ENCODE results near the gene ANKRD40. TPM values are rescaled to one million over a fixed set of nuclear protein-coding genes. Genes with fewer than 3 reads are reported as not detected.

Gene ANKRD40
- total and polyA plus RNA-seq, 9 of the 15 experiments (the other 6 are each of a cell fraction or from before 2014, with no cell fraction given) = 9.0 to 28.9 (median 27.7) TPM

DNA sequence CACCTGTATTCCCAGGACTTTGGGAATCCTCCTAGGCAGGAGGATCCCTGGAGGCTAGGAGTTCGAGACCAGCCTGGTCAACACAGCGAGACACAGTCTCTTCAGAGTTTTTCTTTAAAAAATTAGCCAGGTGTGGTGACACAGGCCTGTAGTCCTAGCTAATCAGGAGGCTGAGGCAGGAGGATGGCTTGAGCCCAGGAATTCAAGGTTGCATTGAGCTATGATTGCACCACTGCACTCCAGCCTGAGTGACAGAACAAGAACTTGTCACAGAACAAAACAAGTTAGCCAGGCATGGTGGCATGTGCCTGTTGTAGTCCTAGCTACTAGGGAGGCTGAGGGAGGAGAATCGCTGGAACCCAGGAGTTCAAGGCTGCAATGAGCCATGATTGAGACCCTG, 24.8 kb downstream of the ANKRD40 start:
- DNase-seq (ENCODE audit: extremely low read depth in 1 of 4, low spot score in 3 of 4) (no peak), FAIRE-seq (no peak), ATAC-seq (no peak)
- H3K9me1 ChIP-seq (ENCODE audit: control insufficient read depth, insufficient read depth, low read length) = no peaks in the 10 kb centered on the region
- no peaks in the 10 kb centered on the region for H3K79me2 ChIP-seq (ENCODE audit: control insufficient read depth, insufficient read depth, low read length)
- ChIA-PET POLR2A (interaction anchor here (1.1 to 1.7 kb wide), 2 partner anchors 10 to 198 kb away, joined by 3 to 5 read pairs; no protein-coding TSS in a partner anchor), CTCF (ENCODE audit: low intra/inter-chr PET ratio) (no interaction called here)
- H3K27me3 ChIP-seq (ENCODE audit: control insufficient read depth in 2 of 2, insufficient read depth in 2 of 2, low read length in 2 of 2) = peaks cover 4 to 22% of the 10 kb centered on the region in 2 experiments; a peak in 4 of 5 replicates
- TF ChIP-seq, protein P1, sequence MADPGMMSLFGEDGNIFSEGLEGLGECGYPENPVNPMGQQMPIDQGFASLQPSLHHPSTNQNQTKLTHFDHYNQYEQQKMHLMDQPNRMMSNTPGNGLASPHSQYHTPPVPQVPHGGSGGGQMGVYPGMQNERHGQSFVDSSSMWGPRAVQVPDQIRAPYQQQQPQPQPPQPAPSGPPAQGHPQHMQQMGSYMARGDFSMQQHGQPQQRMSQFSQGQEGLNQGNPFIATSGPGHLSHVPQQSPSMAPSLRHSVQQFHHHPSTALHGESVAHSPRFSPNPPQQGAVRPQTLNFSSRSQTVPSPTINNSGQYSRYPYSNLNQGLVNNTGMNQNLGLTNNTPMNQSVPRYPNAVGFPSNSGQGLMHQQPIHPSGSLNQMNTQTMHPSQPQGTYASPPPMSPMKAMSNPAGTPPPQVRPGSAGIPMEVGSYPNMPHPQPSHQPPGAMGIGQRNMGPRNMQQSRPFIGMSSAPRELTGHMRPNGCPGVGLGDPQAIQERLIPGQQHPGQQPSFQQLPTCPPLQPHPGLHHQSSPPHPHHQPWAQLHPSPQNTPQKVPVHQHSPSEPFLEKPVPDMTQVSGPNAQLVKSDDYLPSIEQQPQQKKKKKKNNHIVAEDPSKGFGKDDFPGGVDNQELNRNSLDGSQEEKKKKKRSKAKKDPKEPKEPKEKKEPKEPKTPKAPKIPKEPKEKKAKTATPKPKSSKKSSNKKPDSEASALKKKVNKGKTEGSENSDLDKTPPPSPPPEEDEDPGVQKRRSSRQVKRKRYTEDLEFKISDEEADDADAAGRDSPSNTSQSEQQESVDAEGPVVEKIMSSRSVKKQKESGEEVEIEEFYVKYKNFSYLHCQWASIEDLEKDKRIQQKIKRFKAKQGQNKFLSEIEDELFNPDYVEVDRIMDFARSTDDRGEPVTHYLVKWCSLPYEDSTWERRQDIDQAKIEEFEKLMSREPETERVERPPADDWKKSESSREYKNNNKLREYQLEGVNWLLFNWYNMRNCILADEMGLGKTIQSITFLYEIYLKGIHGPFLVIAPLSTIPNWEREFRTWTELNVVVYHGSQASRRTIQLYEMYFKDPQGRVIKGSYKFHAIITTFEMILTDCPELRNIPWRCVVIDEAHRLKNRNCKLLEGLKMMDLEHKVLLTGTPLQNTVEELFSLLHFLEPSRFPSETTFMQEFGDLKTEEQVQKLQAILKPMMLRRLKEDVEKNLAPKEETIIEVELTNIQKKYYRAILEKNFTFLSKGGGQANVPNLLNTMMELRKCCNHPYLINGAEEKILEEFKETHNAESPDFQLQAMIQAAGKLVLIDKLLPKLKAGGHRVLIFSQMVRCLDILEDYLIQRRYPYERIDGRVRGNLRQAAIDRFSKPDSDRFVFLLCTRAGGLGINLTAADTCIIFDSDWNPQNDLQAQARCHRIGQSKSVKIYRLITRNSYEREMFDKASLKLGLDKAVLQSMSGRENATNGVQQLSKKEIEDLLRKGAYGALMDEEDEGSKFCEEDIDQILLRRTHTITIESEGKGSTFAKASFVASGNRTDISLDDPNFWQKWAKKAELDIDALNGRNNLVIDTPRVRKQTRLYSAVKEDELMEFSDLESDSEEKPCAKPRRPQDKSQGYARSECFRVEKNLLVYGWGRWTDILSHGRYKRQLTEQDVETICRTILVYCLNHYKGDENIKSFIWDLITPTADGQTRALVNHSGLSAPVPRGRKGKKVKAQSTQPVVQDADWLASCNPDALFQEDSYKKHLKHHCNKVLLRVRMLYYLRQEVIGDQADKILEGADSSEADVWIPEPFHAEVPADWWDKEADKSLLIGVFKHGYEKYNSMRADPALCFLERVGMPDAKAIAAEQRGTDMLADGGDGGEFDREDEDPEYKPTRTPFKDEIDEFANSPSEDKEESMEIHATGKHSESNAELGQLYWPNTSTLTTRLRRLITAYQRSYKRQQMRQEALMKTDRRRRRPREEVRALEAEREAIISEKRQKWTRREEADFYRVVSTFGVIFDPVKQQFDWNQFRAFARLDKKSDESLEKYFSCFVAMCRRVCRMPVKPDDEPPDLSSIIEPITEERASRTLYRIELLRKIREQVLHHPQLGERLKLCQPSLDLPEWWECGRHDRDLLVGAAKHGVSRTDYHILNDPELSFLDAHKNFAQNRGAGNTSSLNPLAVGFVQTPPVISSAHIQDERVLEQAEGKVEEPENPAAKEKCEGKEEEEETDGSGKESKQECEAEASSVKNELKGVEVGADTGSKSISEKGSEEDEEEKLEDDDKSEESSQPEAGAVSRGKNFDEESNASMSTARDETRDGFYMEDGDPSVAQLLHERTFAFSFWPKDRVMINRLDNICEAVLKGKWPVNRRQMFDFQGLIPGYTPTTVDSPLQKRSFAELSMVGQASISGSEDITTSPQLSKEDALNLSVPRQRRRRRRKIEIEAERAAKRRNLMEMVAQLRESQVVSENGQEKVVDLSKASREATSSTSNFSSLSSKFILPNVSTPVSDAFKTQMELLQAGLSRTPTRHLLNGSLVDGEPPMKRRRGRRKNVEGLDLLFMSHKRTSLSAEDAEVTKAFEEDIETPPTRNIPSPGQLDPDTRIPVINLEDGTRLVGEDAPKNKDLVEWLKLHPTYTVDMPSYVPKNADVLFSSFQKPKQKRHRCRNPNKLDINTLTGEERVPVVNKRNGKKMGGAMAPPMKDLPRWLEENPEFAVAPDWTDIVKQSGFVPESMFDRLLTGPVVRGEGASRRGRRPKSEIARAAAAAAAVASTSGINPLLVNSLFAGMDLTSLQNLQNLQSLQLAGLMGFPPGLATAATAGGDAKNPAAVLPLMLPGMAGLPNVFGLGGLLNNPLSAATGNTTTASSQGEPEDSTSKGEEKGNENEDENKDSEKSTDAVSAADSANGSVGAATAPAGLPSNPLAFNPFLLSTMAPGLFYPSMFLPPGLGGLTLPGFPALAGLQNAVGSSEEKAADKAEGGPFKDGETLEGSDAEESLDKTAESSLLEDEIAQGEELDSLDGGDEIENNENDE (IDR thresholded peaks at IDR 0.05; ENCODE audit: low read depth, low read length) = no peak
- TF ChIP-seq YBX1 (IDR thresholded peaks at IDR 0.05) (no peak), TOE1 (IDR thresholded peaks at IDR 0.05; ENCODE audit: borderline replicate concordance) (no peak), TOE1 (CRISPR knock-in tag; IDR thresholded peaks at IDR 0.05; ENCODE audit: borderline replicate concordance, low read depth) (no peak), GATA2 (CRISPR knock-in tag; IDR thresholded peaks at IDR 0.05) (no peak)
- TF ChIP-seq, protein P2, sequence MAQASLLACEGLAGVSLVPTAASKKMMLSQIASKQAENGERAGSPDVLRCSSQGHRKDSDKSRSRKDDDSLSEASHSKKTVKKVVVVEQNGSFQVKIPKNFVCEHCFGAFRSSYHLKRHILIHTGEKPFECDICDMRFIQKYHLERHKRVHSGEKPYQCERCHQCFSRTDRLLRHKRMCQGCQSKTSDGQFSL (CRISPR knock-in tag; IDR thresholded peaks at IDR 0.05) = no peak
- TF ChIP-seq, protein P2 (tag; IDR thresholded peaks at IDR 0.05) = no peak
- H3K4me2 ChIP-seq (ENCODE audit: insufficient read depth, low read length) = no peak overlapping the region
- WGBS (ENCODE audit: insufficient coverage, low coverage, missing lambda C conversion rate) = 19% methylated on average over 3 of the region's 3 CpGs
- no peak overlapping the region for H3K27ac ChIP-seq (ENCODE audit: extremely low read depth, low read depth, low read length)
- H3K36me3 ChIP-seq (ENCODE audit: control insufficient read depth, insufficient read depth, low read length) = no peaks in the 10 kb centered on the region
- BruUV-seq (replicated peaks) = no TSS peak
- no peaks in the 10 kb centered on the region for H3K9me3 ChIP-seq (replicated peaks; ENCODE audit: control insufficient read depth, insufficient read depth, low read depth, low read length)
- H3K4me1 ChIP-seq (replicated peaks in 1 of 2; ENCODE audit: control insufficient read depth in 2 of 2, insufficient read depth in 2 of 2, low read length in 2 of 2) = peaks cover 4 to 16% of the 10 kb centered on the region in 2 experiments; a peak in 3 of 5 replicates
- intact Hi-C loops (cut with micrococcal nuclease) = loop anchor here (5.0 kb wide), 1 partner anchor 201 kb away; no protein-coding TSS in a partner anchor
- no peaks in the 10 kb centered on the region for H4K20me1 ChIP-seq (replicated peaks; ENCODE audit: control insufficient read depth, insufficient read depth, low read length)
- no peak overlapping the region for H3K4me3 ChIP-seq
- H2AFZ ChIP-seq (ENCODE audit: low read depth, low read length) = no peak overlapping the region
- in situ Hi-C loops (cut with MboI) = no loop called here
- no peak overlapping the region for H3K9ac ChIP-seq (ENCODE audit: insufficient read depth in 1 of 2, low read depth in 2 of 2, low read length in 2 of 2)
